LNCaP clone FGC (cell line): ENCODE results near the gene SRP68.

Experiments
- DNase-seq: peaks from one replicate; pipeline ENCODE4 v3.0.0-alpha.2; 2011; ENCODE audit warnings: low read depth
- H3K4me3 ChIP-seq: 2 replicates; pipeline ENCODE4 v1.5.1; 2011; ENCODE audit warnings: mild to moderate bottlenecking, low read depth, low read length, control low read depth
- TF ChIP-seq, protein P1 (sequence below): IDR thresholded peaks from 2 replicates; pipeline ENCODE4 v1.5.1; 2012; ENCODE audit warnings: mild to moderate bottlenecking; ENCODE audit not compliant: control insufficient read depth, insufficient read depth; ENCODE audit errors: extremely low read depth

Gene SRP68

DNA sequence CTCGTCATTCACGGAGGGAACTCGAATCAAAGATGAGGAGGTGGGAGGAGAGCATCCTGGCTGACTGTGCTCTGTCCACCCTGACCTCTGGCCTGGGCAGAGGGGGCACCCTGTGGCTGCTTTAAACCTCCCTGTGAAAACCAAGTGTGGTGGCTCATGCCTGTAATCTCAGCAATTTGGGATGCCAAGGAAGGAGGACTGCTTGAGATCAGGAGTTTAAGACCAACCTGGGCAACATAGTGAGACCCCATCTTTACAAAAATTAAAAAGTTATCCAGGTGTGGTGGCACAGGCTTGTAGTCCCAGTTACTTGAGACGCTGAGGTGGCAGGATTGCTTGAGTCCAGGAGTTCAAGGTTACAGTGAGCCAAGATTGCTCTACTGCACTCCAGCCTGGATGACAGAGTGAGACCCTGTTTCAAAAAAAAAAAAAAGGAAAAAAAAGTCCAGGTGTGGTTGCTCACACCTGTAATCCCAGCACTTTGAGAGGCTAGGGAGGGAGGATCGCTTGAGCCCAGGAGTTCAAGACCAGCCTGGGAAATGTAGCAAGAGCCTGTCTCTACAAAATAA lies 77.4 kb downstream of the SRP68 start:
- H3K4me3 ChIP-seq, result no peak overlapping the region
- no peak for DNase-seq
- TF ChIP-seq, protein P1, sequence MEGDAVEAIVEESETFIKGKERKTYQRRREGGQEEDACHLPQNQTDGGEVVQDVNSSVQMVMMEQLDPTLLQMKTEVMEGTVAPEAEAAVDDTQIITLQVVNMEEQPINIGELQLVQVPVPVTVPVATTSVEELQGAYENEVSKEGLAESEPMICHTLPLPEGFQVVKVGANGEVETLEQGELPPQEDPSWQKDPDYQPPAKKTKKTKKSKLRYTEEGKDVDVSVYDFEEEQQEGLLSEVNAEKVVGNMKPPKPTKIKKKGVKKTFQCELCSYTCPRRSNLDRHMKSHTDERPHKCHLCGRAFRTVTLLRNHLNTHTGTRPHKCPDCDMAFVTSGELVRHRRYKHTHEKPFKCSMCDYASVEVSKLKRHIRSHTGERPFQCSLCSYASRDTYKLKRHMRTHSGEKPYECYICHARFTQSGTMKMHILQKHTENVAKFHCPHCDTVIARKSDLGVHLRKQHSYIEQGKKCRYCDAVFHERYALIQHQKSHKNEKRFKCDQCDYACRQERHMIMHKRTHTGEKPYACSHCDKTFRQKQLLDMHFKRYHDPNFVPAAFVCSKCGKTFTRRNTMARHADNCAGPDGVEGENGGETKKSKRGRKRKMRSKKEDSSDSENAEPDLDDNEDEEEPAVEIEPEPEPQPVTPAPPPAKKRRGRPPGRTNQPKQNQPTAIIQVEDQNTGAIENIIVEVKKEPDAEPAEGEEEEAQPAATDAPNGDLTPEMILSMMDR, result no peak

DNA sequence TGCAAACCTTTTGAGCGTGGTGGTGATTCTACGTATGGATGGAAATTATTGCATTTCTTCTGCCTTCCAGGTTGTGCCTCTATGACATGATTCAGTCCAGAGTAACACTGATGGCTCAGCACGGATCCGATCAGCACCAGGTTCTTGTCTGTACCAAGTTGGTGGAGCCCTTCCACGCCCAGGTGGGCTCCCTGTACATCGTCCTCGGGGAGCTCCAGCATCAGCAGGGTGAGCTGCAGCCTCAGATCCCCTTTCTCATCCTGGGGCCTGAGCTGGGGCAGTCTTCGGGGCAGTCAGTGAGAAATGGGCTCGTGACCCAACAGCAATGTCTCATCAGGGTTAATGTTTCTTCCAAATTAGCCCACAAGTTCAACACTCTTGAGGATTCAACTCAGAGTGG lies 80.9 kb downstream of the SRP68 start:
- DNase-seq, result no peak
- no peak overlapping the region for H3K4me3 ChIP-seq
- TF ChIP-seq, protein P1, result no peak
